ENCODE data around the gene ASCC1. TPM values are rescaled to one million over a fixed set of nuclear protein-coding genes. Genes with fewer than 3 reads are reported as not detected.

Gene ASCC1
- total and polyA plus RNA-seq, 2 of the 13 experiments (the other 11 are each of a cell fraction or from before 2014, with no cell fraction given), result 21.6 to 30.1 TPM

GRCh38 chr10:72126872-72127232 is 89.2 kb downstream of the ASCC1 start:
- no peak for TF ChIP-seq ZFP82 (CRISPR knock-in tag; IDR thresholded peaks at IDR 0.05; ENCODE audit: borderline replicate concordance)
- TF ChIP-seq ZNF275 (CRISPR knock-in tag; IDR thresholded peaks at IDR 0.05; ENCODE audit: borderline replicate concordance), result no peak
- TF ChIP-seq MAX (IDR thresholded peaks at IDR 0.05), result no peak
- peak; percentile 81 for TF ChIP-seq ATF7 (IDR thresholded peaks at IDR 0.05)
- TF ChIP-seq ATF7 (CRISPR knock-in tag; IDR thresholded peaks at IDR 0.05), result no peak
- no peak for TF ChIP-seq NFATC3 (CRISPR knock-in tag; IDR thresholded peaks at IDR 0.05)
- TF ChIP-seq TBL1XR1 (IDR thresholded peaks at IDR 0.05; ENCODE audit: borderline replicate concordance, low read length, partially characterized antibody), result no peak
- no peak overlapping the region for H2AFZ ChIP-seq (ENCODE audit: low read length)
- POLR2A ChIA-PET, result interaction anchor here (1.0 to 1.3 kb wide), 2 partner anchors 32 to 89 kb away, joined by 3 to 5 read pairs; partner anchors contain the start of gene ASCC1
- H3K9ac ChIP-seq (ENCODE audit: insufficient read depth, low read depth, low read length), result no peak overlapping the region
- intact Hi-C loops (cut with micrococcal nuclease; ENCODE audit: unreplicated experiment) (loop anchor here (1.0 to 10.0 kb wide), 2 partner anchors 98 to 201 kb away; no protein-coding TSS in a partner anchor), in situ Hi-C loops (cut with HindIII; ENCODE audit: extremely low pct_ligation_motif_present, low pct_unique_long_range_greater_than_20kb) (no loop called here)
- ATAC-seq (no peak), FAIRE-seq (no peak), DNase-seq (ENCODE audit: low spot score) (no peak)
- CTCF ChIA-PET (ENCODE audit: low intra/inter-chr PET ratio, low total read pairs), result interaction anchor here (1.5 to 1.8 kb wide), 2 partner anchors 202 to 210 kb away, joined by 4 to 7 read pairs; no protein-coding TSS in a partner anchor
- H3K4me1 ChIP-seq (ENCODE audit: insufficient read depth, low read length), result no peaks in the 10 kb centered on the region
- no peaks in the 10 kb centered on the region for H3K79me2 ChIP-seq (ENCODE audit: insufficient read depth, low read length)
- no peaks in the 10 kb centered on the region for H3K9me3 ChIP-seq (ENCODE audit: low read length)
- BruUV-seq (replicated peaks), result no TSS peak
- H3K4me2 ChIP-seq (ENCODE audit: low read depth, low read length), result no peak overlapping the region
- no peak overlapping the region for H3K4me3 ChIP-seq (replicated peaks in 1 of 3; ENCODE audit: insufficient read depth in 1 of 3, low read depth in 2 of 3, low read length in 3 of 3)
- peaks cover 0 to 5% of the 10 kb centered on the region in 2 experiments; a peak in 3 of 5 replicates for H3K36me3 ChIP-seq (replicated peaks in 1 of 2; ENCODE audit: control insufficient read depth in 1 of 2, insufficient read depth in 2 of 2, low read length in 2 of 2)
- no peaks in the 10 kb centered on the region for H4K20me1 ChIP-seq (ENCODE audit: insufficient read depth, low read length)
- WGBS (ENCODE audit: low lambda C conversion rate), result 91% methylated on average over 3 of the region's 3 CpGs
- H3K27me3 ChIP-seq (ENCODE audit: control insufficient read depth in 1 of 2, insufficient read depth in 2 of 2, low read length in 2 of 2), result no peaks in the 10 kb centered on the region
- H3K27ac ChIP-seq (ENCODE audit: extremely low read length, insufficient read depth, low read length), result no peak overlapping the region

All from HepG2 (cell line).